Measurements from ENCODE around the gene MAD1L1. TPM values are rescaled to one million over a fixed set of nuclear protein-coding genes. Genes with fewer than 3 reads are reported as not detected.

The MAD1L1 gene
- total and polyA plus RNA-seq, 3 donors from 2014 or later = 63.1 to 149 (median 94.6) TPM

GRCh38 chr7:2093215-2093842 is 139.4 kb downstream of the MAD1L1 start:
- intact Hi-C loops (cut with DNase I; ENCODE audit: low total_unique reads) = no loop called here
- no peaks in the 10 kb centered on the region for H3K9me3 ChIP-seq
- H3K27me3 ChIP-seq = no peaks in the 10 kb centered on the region
- 84 to 88% methylated on average over 15 of the region's 15 CpGs for WGBS, 2 donors
- H3K27ac ChIP-seq = no peak overlapping the region
- no peak overlapping the region for H3K4me3 ChIP-seq
- no peaks in the 10 kb centered on the region for H3K4me1 ChIP-seq
- H3K36me3 ChIP-seq (ENCODE audit: low read depth, missing control alignments) = no peaks in the 10 kb centered on the region
- no peak for TF ChIP-seq POLR2A (IDR thresholded peaks at IDR 0.05)
- TF ChIP-seq, protein P1, sequence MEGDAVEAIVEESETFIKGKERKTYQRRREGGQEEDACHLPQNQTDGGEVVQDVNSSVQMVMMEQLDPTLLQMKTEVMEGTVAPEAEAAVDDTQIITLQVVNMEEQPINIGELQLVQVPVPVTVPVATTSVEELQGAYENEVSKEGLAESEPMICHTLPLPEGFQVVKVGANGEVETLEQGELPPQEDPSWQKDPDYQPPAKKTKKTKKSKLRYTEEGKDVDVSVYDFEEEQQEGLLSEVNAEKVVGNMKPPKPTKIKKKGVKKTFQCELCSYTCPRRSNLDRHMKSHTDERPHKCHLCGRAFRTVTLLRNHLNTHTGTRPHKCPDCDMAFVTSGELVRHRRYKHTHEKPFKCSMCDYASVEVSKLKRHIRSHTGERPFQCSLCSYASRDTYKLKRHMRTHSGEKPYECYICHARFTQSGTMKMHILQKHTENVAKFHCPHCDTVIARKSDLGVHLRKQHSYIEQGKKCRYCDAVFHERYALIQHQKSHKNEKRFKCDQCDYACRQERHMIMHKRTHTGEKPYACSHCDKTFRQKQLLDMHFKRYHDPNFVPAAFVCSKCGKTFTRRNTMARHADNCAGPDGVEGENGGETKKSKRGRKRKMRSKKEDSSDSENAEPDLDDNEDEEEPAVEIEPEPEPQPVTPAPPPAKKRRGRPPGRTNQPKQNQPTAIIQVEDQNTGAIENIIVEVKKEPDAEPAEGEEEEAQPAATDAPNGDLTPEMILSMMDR (IDR thresholded peaks at IDR 0.05) = no peak
- DNase-seq = no peak

DNA sequence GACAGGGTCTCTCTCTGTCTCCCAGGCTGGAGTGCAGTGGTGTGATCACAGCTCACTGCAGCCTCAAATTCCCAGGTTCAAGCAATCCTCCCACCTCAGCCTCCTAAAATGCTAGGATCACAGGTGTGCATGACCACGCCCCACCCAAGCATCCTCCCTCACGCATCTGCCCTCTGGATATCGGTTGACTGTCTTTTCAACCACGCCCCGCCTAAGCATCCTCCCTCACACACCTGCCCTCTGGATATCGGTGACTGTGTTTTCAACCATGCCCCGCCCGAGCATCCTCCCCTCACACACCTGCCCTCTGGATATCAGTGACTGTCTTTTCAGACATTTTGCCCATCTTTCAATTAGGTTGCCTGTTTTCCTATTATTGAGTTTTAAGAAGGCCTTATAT is 140.5 kb downstream of the MAD1L1 start:
- Histone ChIP-seq H3K4me1 (no peaks in the 10 kb centered on the region), H3K9me3 (no peaks in the 10 kb centered on the region), H3K27me3 (no peaks in the 10 kb centered on the region), H3K4me3 (no peak overlapping the region), H3K36me3 (ENCODE audit: low read depth, missing control alignments) (no peaks in the 10 kb centered on the region), H3K27ac (no peak overlapping the region)
- DNase-seq = no peak
- TF ChIP-seq, protein P1 (IDR thresholded peaks at IDR 0.05) = no peak
- TF ChIP-seq POLR2A (IDR thresholded peaks at IDR 0.05) = no peak
- WGBS, 2 donors = 94 to 96% methylated on average over 8 of the region's 8 CpGs
- intact Hi-C loops (cut with DNase I; ENCODE audit: low total_unique reads) = no loop called here

- Histone ChIP-seq H3K27me3 (no peaks in the 10 kb centered on the region), H3K4me3 (no peak overlapping the region), H3K9me3 (no peaks in the 10 kb centered on the region), H3K36me3 (ENCODE audit: low read depth, missing control alignments) (no peaks in the 10 kb centered on the region), H3K4me1 (no peaks in the 10 kb centered on the region), H3K27ac (no peak overlapping the region)
- no peak for DNase-seq
- WGBS, 2 donors = 97 to 98% methylated on average over 21 to 28 of the region's 29 CpGs
- intact Hi-C loops (cut with DNase I; ENCODE audit: low total_unique reads) = no loop called here
- TF ChIP-seq, protein P1 (IDR thresholded peaks at IDR 0.05) = no peak
- no peak for TF ChIP-seq POLR2A (IDR thresholded peaks at IDR 0.05)
These were observed 141.9 kb downstream of the MAD1L1 start for GRCh38 chr7:2090526-2091520.

DNA sequence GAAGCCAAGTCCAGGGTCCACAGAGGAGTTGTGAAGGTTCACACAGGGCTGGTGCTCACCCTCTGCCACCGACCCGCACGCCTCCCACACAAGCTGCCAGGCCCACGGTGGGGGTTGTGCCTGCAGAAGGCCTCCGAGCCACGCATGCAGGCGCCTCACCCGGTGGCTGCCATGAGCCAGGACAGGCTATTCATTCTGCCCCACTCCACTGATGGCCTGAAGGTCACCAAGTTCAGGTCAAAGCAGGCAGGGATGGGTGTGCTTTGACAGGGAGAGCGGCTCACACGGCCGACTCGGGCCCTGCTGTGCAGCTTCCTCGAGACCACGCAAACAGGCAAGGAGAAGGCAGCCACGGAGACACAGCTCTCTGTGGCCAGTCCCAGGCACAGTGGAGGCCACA is 143.9 kb downstream of the MAD1L1 start:
- WGBS, 2 donors = 93 to 95% methylated on average over 11 to 15 of the region's 15 CpGs
- intact Hi-C loops (cut with DNase I; ENCODE audit: low total_unique reads) = no loop called here
- TF ChIP-seq, protein P1 (IDR thresholded peaks at IDR 0.05) = no peak
- no peak for TF ChIP-seq POLR2A (IDR thresholded peaks at IDR 0.05)
- H3K36me3 ChIP-seq (ENCODE audit: low read depth, missing control alignments) = no peaks in the 10 kb centered on the region
- H3K4me1 ChIP-seq = no peaks in the 10 kb centered on the region
- H3K9me3 ChIP-seq = no peaks in the 10 kb centered on the region
- H3K27me3 ChIP-seq = no peaks in the 10 kb centered on the region
- H3K4me3 ChIP-seq = no peak overlapping the region
- no peak for DNase-seq
- no peak overlapping the region for H3K27ac ChIP-seq
